SW480 (cell line): ENCODE data around the gene SPI1.
"Not testable (repeated sequence)": the region's sequence is repeated elsewhere in the genome, so short reads cannot be mapped to it uniquely, and the experiment has no call there.

Source experiments
- DNase-seq: peaks from one replicate; pipeline ENCODE4 v3.0.0-alpha.2; 2016; ENCODE audit warnings: low spot score

SPI1 gene

DNA sequence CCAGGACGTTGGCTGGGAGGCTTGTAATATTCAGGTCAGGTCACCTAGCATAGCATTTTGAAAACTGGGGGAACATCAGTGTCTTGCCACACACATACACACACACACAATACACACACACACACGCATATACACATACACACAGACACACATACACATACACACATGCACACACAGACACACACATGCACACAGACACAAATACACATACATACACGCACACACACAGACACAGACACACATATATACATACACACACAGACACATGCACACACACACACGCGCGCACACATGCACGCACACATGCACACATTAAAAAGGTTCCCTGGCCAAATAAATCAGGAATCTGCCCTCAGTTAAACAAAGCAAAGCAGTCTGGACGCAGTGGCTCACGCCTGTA lies 38.3 kb downstream of the SPI1 start:
- no peak for DNase-seq

- DNase-seq, result no peak
Observed at GRCh38 chr11:47338396-47339241, 39.7 kb downstream of the SPI1 start.

GRCh38 chr11:47337229-47337924 lies 41.0 kb downstream of the SPI1 start:
- peak; percentile 86 for DNase-seq

DNA sequence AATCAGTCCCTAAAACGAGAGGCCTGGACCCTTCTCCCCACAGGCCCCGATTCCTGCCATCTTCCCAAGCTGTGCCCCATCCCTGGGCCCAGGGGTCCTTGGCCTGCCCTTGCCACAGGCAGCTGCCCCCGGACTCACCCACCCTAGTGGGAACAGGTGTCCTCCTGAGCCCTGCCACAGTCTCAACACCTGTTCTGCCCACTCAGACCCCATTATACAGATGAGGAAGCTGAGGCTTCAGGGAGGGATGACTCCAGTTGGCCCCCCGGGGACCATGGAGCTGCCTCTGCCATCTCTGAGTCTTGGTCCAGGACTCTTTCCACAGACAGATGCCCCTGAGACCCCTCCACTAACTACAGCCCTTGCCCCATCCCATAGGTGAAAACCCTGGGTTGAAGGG lies 41.8 kb downstream of the SPI1 start:
- DNase-seq, result no peak

GRCh38 chr11:47335733-47336132 lies 42.6 kb downstream of the SPI1 start:
- DNase-seq, result no peak

GRCh38 chr11:47334699-47335411 lies 43.5 kb downstream of the SPI1 start:
- not testable (repeated sequence) for DNase-seq

DNA sequence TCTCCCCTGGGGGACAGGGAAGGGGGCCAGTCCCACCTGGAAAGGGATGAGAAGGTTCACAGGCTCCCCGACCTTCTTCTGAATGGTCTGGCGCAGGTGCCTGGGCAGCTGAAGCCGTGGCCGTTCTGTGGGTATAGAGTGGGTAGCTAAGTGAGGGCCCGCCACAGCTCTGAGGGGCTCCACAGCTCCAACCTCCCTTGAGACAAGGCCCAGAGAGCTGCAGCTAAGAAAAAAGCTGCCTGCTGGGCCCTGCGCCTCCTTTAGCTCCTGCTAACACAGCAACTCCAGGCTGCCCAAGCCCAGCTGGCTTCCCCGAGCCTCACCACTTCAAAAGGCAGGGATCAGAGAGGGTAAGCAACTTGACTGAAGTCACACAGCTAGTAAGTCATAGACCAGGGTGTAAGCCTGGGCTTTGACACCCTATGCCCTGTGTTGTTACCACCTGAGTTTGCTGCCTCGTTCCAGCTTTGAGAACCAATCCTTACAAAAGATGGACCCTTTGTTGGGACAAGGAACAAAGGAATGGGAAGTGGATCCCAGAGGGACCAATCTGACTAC lies 44.4 kb downstream of the SPI1 start:
- no peak for DNase-seq

DNA sequence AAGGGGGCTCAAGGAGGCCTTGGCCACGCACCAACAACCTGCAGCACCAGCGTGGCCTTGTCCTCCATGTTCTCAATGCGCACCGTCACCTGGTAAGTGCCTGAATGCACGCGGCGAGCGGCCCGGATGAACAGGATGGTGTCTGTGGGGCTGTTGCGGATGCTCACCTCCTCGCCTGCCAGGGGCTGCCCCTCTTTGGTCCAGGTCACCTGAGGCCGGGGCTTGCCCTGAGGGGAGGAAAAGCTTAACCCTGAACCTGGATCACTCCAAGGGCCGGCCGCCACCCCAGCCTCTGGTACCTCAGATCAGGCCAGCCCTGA lies 44.9 kb downstream of the SPI1 start:
- no peak for DNase-seq

GRCh38 chr11:47332791-47333525 lies 45.4 kb downstream of the SPI1 start:
- DNase-seq, result no peak

- DNase-seq, result no peak
Observed at GRCh38 chr11:47332303-47332711, 46.0 kb downstream of the SPI1 start.

- no peak for DNase-seq
Observed at GRCh38 chr11:47331454-47332302, 46.7 kb downstream of the SPI1 start.

DNA sequence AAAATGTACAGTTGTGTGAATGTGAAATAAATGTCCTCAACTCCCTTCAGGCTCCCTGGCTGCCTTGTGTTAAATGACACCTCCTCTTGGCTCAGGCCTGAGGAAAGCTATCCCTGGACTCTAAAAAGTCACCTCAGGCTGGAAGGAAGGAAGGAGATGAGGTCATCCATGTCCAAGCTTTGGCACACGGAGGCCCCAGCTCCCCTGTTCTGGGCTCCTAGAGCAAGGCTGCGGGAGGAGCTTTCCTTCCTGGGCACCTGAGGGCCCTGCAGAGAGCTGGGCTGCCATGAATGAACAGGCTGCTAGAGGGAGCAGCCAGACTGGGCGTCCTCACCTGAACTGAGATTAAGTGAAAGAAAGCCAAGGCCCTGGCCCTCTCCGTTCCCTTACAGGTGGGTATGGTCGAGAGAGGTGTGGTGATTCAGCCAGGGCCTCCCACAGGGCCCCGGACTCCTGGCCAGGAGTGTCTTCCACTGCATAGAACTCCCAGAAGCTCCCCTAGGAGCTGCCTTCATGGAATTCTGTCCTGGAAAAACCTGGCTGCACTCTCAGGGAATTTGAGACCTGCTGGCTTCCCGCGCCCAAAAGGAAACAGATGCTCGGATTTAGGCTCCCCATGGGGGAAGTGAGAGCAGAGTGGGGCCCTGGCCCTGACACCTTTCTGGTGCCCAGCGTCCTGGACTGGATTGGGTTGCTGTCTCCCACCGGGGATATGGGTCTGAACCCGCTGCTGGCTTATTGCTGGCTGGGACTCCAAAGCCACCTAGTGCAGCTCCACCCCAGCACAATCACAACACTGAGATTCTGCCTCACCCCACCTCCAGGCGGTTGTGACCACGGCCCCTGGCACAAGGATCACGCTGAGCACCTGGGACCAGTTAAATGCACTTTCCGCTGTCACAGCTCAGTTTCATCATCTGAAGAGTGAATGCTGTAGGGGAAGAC lies 48.1 kb downstream of the SPI1 start:
- no peak for DNase-seq

GRCh38 chr11:47329431-47329986 lies 48.8 kb downstream of the SPI1 start:
- DNase-seq, result no peak

DNA sequence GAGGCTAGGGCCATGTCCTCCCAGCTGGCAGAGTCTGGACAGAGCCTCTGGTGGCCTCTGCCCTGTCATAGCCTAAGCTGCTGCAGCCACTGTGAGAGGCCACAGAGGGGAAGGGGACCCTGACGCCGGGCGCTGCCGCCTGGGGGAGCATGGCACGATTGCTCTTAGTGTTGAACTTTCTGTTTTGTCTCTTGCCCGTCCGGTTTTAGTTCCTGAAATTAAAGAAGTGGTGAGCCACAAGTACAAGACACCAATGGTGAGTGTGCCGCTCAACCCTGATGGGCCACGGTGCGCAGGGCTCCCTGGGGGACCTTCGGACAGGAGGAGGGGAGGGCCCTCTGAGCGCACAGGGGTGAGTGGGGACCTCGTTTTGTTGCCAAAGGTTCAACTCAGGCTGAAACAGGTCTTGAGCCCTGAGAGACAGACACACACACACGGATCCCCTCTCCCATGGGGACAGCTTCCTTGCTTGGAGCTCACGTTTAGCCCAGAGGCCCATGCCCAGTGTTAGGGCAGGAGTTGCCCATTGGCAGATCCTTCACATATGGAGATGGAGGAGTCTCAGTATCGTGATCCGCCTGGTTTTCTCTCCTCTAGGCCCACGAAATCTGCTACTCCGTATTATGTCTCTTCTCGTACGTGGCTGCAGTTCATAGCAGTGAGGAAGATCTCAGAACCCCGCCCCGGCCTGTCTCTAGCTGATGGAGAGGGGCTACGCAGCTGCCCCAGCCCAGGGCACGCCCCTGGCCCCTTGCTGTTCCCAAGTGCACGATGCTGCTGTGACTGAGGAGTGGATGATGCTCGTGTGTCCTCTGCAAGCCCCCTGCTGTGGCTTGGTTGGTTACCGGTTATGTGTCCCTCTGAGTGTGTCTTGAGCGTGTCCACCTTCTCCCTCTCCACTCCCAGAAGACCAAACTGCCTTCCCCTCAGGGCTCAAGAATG lies 49.6 kb downstream of the SPI1 start:
- no peak for DNase-seq

DNA sequence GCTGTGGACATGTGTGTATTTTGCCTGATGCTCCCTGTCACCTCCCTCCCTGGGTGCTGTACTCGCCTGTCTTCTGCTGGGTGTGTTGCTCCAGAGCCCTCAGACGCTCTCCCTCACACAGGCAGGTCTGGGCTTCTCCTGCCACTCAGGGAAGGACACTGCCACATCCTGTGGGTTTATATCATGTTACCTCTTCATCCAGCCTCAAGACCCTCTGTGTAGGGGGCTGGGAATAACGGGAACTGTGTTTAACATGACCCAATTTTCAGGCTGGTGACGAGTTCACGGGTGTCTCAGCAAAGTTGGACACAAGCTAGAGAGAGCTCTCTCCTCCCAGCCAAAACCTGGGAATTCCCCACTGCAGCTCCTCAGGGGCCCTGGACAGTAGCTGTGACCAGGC lies 50.4 kb downstream of the SPI1 start:
- DNase-seq, result no peak

GRCh38 chr11:47327025-47327424 lies 51.3 kb downstream of the SPI1 start:
- no peak for DNase-seq

DNA sequence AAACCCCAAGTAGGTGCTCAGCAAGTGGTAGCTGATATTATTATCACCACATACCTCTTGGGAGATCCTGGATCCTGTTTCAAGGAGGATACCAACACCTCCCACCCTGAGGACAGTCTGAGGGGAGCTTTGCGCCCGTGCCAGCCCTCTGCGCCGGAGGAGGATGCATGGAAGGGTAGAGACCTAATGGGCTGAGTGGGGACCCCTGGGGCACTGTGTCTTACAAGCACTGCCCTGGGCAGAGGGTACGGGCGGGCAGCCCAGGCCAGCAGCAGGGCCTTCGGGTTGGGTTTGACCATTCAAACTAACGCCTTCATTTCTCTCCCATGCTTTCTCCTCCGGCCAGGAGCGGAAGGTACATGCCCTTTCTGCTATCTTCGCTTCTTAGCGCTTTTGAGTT lies 52.1 kb downstream of the SPI1 start:
- no peak for DNase-seq

GRCh38 chr11:47325271-47326041 lies 52.9 kb downstream of the SPI1 start:
- no peak for DNase-seq
